Cerebellar cortex (tissue), 1 donor: ENCODE results near the gene MARCKSL1.

Experiments used
- DNase-seq: peaks from one replicate; pipeline ENCODE4 v3.0.0-alpha.2; 2015; ENCODE audit warnings: low spot score

MARCKSL1 gene

DNA sequence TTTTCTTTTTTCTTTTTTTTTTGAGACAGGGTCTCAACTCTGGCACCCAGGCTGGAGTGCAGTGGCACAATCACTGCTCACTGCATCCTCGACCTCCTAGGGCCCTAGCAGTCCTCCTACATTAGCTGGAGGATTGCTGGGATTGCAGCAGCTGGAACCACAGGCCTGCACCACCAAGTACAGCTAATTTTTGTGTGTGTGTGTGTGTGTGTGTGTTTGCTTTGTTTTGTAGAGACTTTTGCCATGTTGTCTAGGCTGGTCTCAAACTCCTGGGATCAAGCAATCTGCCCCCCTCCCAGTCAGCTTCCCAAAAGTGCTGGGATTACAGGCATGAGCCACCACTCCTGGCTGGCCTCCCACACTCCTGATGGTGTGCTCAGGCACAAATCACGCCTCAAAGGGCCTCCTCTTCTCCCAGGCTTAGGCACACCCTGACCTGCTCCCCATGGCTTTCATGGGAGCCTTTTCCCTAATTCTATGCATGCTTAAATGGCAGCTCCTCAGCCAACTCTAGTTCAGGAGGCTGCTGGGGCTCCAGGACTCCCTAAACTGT lies 16.9 kb upstream of the MARCKSL1 start:
- no peak for DNase-seq

DNA sequence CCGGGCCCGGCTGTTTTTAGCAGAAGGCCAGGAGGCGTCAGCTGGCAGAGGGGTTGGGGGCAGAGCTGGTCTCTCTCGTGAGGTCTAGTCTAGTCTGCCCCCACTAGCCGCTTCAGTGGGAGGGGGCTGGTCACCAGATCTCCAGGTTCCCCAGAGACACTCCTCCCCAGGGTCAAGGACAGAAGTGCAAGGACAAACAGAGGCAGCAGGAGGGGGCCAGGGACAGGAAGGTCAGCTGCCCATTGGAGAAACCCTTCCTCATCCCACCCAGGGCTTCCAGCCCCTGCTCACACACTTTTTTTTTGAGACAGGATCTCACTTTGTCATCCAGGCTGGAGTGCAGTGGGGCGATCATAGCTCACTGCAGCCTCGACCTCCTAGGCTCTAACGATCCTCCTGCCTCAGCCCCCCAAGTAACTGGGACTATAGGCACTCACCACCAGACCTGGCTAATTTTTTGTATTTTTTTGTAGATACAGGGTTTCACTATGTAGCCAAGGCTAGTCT lies 16.3 kb upstream of the MARCKSL1 start:
- no peak for DNase-seq

GRCh38 chr1:32351399-32352238 lies 15.6 kb upstream of the MARCKSL1 start:
- peak; percentile 89 for DNase-seq

GRCh38 chr1:32350785-32351398 lies 14.9 kb upstream of the MARCKSL1 start:
- DNase-seq, result no peak

DNA sequence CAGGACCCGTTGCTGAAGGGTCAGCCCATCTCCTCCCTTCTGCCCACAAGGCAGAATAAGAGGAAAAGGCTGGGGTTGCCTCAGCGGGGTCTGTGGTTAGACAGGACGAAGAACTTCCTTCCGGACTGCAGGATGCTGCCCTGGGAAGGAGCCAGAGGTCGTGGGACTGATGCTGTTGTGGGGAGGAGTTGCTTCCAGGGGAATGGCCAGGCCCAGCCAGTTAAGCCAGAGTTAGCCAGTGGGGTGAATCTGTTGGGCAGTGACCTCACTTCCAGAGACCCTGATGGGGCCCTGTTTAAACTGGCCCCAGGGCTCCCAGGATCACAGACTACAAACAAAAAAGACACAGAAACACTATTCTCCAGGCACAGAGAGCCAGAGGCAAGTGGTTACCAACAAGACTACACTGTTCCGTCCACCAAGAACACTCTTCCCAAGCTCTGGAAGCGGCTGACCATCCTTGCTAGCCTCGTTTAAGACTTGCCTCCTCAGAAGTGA lies 13.2 kb upstream of the MARCKSL1 start:
- no peak for DNase-seq

- DNase-seq, result no peak
These were observed 10.6 kb upstream of the MARCKSL1 start for GRCh38 chr1:32346532-32347157.

GRCh38 chr1:32345289-32345827 lies 9.3 kb upstream of the MARCKSL1 start:
- DNase-seq, result no peak

- no peak for DNase-seq
These were observed 6.7 kb upstream of the MARCKSL1 start for GRCh38 chr1:32342704-32343103.

GRCh38 chr1:32341971-32342370 lies 5.9 kb upstream of the MARCKSL1 start:
- DNase-seq, result no peak

DNA sequence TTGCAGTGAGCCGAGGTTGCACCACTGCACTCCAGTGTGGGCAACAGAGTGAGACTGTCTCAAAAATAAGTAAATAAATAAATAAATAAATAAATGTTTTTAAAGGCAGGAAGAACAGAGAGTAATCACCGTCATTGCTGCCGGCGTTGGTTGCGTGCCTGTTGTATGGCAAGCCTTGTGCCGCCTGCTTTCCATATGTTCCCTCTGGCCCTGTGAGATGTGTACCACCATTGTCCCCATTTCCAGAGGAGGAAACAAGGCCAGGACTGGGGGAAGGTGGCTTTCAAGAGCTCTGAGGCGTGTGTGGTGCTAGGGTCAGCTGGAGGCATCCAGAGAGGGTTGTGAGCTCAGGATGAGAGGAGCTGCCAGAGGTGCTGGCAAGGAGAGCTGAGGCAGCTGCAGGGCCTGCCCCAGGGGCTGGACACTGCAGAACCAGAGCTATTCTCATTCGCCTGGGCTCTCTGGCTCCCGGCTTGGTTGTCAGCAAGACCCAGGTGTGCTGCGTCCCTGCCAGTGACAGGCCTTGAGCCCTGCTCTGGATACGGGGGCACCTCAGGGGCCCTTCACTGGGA lies 5.2 kb upstream of the MARCKSL1 start:
- DNase-seq, result no peak

- DNase-seq, result no peak
These were observed 3.4 kb upstream of the MARCKSL1 start for GRCh38 chr1:32339363-32339978.

- no peak for DNase-seq
These were observed 2.7 kb upstream of the MARCKSL1 start for GRCh38 chr1:32338637-32339145.

- no peak for DNase-seq
These were observed 2.0 kb upstream of the MARCKSL1 start for GRCh38 chr1:32337855-32338636.

GRCh38 chr1:32336963-32337675 lies 1.1 kb upstream of the MARCKSL1 start:
- DNase-seq, result no peak

DNA sequence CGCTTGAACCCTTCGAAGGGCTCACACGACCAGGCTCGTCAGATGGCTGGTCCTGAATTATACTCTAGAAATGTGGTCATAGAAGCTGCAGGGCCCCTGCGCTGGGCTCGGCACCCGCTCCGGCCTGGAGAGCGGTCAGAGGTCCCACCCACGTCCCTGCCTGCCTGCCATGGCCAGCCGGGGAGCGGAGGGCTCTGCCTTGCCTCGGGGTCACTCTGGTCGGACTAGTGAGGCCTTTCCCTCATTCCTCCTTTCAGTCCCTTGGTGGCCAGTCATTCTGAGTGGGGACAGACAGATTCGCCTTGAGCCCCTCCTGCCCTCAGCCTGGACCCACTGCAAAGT lies 529 bp upstream of the MARCKSL1 start:
- DNase-seq, result no peak

DNA sequence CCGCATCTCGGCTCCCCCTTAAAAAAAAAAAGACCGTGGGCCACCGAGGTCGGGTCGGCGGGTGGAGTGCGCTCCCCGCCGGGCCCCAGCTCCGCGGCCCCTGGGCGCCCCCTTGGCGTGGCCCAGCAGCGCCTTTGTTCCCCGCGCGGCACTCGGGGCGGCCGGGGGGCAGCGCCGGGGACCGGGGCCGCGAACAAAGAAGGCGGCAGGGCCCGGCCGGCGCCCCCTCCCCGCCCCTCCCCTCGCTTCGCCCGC lies 571 bp downstream of the MARCKSL1 start:
- no peak for DNase-seq

- DNase-seq, result no peak
These were observed 1.0 kb downstream of the MARCKSL1 start for GRCh38 chr1:32334864-32335534.

- peak; percentile 60 for DNase-seq
These were observed 1.7 kb downstream of the MARCKSL1 start for GRCh38 chr1:32334274-32334861.
